GM13976 (cell line): ENCODE measurements around the gene SUPT6H.

Experiments
- DNase-seq: peaks from one replicate; pipeline ENCODE4 v3.0.0; 2012; ENCODE audit warnings: low spot score
- CTCF ChIP-seq: IDR thresholded peaks from 2 replicates; pipeline ENCODE4 v1.5.1; 2012; ENCODE audit warnings: borderline replicate concordance, mild to moderate bottlenecking; ENCODE audit not compliant: insufficient read depth; ENCODE audit errors: extremely low read depth, missing control alignments, control extremely low read depth
- in situ Hi-C: fragments of 300-500 bp; cut with MboI; formaldehyde crosslinking; loops from one replicate; pipeline ENCODE4 v1.12.0; 2022; ENCODE audit warnings: low sequenced_read_pairs, mixed read lengths, inconsistent platforms; ENCODE audit not compliant: unreplicated experiment

SUPT6H gene

GRCh38 chr17:28746611-28747050 lies 84.6 kb downstream of the SUPT6H start:
- TF ChIP-seq CTCF: no peak
- in situ Hi-C loops: loop anchor here (25.0 kb wide), 1 partner anchor 366 kb away; no protein-coding TSS in a partner anchor
- DNase-seq: no peak

GRCh38 chr17:28747051-28747691 lies 85.2 kb downstream of the SUPT6H start:
- in situ Hi-C loops: loop anchor here (25.0 kb wide), 1 partner anchor 365 kb away; no protein-coding TSS in a partner anchor
- no peak for TF ChIP-seq CTCF
- DNase-seq: no peak

GRCh38 chr17:28747801-28748750 lies 86.1 kb downstream of the SUPT6H start:
- no peak for TF ChIP-seq CTCF
- in situ Hi-C loops: loop anchor here (25.0 kb wide), 1 partner anchor 364 kb away; no protein-coding TSS in a partner anchor

GRCh38 chr17:28748852-28749515 lies 87.0 kb downstream of the SUPT6H start:
- DNase-seq: no peak
- TF ChIP-seq CTCF: no peak
- in situ Hi-C loops: loop anchor here (25.0 kb wide), 1 partner anchor 363 kb away; no protein-coding TSS in a partner anchor

More at GRCh38 chr17:28747801-28748750, 86.1 kb downstream of the SUPT6H start:
- no peak for DNase-seq

DNA sequence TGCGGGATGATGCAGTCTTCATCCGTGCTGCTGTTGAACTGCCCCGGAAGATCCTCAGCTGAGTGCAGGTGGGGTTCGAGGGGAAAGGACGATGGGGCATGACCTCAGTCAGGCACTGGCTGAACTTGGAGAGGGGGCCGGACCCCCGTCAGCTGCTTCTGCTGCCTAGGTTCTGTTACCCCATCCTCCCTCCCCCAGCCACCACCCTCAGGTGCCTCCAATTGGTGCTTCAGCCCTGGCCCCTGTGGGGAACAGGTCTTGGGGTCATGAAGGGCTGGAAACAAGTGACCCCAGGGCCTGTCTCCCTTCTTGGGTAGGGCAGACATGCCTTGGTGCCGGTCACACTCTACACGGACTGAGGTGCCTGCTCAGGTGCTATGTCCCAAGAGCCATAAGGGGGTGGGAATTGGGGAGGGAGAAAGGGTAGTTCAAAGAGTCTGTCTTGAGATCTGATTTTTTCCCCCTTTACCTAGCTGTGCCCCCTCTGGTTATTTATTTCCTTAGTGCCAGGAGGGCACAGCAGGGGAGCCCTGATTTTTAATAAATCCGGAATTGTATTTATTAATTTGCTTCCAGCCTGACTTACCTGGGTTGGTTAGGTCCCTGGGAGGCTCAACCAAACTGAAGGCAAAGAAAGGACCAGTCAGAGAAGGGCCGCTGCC lies 87.6 kb downstream of the SUPT6H start:
- TF ChIP-seq CTCF: no peak
- in situ Hi-C loops: loop anchor here (25.0 kb wide), 1 partner anchor 363 kb away; no protein-coding TSS in a partner anchor
- DNase-seq: no peak
